NK-92 treated with Interleukin-12 subunit alpha and Interleukin-12 subunit beta, amount 100 ng/mL, for 24 hours (cell line): ENCODE data around the gene PLA2G5.
"Not testable (repeated sequence)": the region's sequence is repeated elsewhere in the genome, so short reads cannot be mapped to it uniquely, and the experiment has no call there.

Source experiments
- DNase-seq: peaks from one replicate; lab custom pipeline; 2025; lab: John Stamatoyannopoulos, UW

Gene PLA2G5

DNA sequence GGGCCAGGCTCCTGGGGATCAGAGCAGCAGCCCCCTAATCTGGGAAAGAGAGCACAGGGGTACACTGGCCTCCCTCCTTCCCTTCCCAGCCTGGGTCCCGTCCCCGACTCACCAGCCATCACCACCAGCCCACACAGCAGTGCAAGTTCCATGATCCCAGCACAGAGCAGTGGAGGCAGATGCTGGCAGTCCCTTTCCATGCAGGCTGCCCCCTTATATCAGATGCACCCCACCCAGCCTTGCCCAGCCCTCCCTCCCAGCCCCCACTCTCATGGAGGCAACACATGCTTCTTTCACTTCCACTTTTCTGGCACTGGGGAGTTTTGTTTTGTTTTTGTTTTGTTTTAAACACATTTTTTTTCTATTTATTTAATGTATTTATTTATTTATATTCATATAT lies 49.4 kb downstream of the PLA2G5 start, which contains the start of gene PLA2G2D:
TSS of gene PLA2G2D (minus strand) at position 190 of the 400 bp plus-strand sequence. CDS start at position 152, 38 bp downstream.
- DNase-seq, result no peak

DNA sequence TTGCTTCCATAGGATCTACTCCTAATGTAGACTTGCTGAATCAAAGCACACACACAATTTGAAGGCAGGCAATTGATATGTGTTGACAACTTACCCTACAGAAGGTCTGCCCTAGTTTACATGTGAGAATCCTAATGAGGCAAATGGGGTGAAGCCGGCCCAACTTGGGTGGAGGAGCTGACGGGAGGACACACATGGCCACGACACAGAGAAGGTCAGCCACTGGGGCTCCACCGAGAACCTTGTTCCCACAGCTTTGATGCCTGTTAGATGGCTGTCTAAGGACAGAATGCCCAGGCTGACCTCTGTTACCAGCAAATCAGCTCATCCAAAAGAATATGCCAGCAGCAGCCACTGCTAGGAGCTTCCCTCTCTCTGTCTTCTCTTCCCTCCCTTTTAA lies 50.8 kb downstream of the PLA2G5 start:
- no peak for DNase-seq

DNA sequence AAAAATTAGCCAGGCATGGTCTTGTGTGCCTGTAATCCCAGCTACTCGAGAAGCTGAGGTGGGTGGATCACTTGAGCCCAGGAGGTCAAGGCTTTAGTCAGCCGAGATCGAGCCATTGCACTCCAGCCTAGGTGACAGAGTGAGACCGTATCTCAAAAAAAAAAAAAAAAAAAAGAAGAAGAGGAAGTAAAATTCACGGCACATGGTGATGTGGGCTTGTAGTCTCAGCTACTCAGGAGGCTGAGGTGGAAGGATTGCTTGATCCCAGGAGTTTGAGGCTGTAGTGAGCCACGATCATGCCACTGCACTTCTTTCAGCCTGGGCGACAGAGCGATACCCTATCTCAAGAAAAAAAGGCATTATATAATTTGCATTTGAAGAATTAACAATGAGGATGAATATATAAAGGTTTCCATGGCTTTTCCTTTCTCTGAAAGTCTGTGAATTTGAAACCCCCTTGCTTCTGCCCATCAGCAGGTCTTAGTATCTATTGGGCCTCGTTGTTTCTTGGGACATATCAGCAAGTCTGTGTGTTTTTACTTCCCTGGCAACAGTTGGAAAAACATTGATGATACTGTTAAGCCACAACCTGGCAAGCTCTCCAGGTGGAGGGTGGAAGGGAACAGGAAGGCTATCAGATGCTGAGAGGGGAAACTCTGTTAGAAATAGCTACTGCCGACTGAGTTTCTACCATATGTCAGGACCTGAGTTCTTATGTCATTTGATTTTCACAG lies 53.9 kb downstream of the PLA2G5 start:
- DNase-seq, result no peak

DNA sequence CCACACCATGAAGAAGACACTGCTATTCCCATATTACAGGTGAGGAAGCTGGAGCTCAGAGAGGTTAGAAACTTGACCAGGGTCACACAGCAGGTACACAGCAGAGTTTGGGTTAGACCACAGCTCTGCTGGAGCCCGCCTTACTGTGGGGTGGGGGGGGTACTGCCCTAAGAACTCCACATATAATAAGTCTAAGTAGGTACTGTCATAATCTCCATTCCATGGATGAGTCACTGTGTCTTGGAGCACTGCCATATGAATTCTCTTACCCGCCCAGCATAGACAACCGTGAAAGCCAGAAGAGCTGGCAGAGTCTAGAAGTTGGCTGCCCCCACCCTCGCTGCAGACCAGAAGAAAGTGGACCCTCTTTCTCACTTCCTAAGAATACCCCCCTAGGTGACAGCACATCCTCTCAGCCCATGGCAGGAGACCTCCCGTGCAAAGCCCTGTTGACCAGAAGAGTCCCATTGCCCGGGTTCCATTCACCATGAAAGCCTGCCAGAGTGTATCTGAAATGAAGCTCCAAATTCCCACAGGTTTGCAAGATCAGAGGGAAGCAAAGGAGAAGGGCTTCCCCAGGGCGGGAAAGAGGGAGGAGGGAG lies 54.6 kb downstream of the PLA2G5 start:
- no peak for DNase-seq

DNA sequence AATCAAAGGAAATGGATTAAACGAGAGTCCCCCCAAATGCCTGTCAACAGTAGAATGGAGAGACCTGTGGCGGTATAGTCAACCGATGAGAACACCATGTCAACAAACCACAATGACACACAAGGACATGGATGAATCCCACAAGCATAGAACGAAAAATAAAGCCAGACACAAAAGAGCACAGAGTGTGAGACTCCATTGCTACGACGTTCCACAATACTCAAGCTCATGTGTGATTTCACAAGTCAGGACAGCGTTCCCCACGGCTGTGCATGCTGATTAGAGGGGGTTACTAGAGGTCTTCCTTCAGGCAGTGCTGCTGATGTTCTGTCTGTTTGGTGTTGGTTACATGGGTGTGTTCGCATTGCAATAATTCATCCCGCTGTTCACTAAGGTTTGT lies 55.1 kb downstream of the PLA2G5 start:
- DNase-seq, result no peak

DNA sequence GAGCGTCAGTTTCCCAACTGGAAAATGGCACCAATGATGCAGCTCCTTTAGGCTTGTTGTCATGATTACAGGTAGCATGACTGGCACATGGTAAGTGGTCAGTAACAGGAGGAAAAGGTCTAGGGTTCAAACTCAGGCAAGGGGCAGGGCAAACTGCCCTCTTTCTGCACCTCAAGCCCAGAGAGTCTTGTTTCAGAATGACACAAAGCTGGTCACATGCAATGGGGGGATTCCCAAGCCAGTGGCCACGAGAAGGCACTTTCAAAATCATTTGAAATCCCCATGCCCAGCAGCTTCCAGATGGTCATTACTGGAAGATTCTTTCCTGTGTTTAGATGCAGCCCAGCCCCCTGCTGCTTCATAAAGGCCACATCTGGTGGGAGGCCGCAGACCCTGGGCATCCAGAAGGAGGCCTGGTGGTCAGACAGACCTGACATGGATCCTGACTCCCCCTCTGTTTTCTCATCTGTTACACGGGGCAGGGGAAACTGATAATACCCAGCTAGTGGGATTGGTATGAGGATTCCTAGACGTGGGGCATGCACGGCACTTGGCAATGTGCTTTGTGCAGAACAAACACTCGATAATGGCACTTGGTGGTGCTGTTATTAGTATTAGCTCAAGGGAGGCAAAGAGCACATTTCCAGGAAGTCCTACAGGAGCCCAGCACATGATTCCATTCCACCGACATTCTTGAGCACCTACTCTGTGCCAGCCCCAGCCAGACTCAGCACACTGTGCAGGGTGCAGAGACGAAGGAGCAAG lies 56.2 kb downstream of the PLA2G5 start:
- no peak for DNase-seq

DNA sequence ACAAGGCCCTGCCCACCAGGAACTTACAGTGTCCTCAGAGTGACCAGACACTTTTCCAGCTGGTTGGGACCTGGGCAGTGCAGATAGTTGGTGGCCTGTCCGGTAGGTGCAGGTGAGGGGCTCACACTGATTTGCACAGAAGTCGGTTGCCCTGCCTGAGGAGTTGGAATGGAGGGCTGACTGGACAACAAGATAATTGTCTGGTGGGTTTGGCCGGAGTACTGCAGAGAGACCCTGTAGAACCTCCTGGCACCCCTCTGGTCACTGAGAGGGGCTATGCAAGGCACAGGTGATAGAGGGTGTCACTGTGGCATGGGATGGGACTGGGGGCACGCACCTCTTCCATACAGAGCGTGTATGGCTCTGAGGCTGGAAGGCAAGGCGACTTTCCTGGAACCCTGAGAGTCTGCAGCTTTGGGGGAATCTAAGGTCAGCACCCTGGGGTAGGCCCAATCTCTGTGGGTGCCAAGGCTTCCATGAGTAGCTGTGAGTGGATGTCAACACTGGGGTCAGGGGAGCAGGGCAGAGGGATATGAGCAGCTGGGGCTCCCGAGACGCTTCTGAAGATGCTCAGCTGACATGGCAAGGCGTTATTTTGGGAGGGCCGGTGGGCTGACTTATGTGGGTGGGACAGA lies 56.9 kb downstream of the PLA2G5 start:
- no peak for DNase-seq

DNA sequence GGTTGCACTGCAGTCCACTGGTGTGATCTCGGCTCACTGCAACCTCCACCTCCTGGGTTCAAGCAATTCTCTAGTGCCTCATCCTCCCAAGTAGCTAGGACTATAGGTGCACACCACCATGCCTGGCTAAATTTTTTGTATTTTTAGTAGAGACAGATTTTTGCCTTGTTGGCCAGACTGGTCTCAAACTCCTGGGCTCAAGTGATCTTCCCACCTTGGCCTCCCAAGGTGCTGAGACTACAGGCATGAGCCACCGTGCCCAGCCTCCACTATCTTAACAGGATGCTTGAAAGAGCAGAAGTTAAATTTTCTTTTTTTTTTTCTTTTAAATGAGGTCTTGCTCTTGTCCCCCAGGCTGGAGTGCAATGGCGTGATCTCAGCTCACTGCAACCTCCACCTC lies 60.5 kb downstream of the PLA2G5 start:
- DNase-seq, result not testable (repeated sequence)

DNA sequence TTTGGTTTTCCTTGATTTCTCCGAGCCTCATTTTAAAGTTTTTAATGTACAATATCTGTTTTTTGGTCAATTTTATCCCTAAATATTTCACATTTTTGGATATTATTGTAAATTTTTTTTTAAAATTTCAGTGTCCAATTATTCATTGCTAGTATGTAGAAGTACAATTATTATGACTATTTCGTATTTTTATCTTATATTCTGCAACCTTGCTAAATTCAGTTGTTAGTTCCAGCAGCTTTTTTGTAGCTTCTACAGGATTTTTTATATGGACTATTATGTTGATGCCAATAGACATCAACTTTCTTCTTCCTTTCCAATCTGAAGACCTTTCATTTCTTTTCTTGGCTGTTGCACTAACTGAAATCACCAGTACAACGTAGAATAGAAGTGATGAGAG lies 65.0 kb downstream of the PLA2G5 start:
- no peak for DNase-seq

DNA sequence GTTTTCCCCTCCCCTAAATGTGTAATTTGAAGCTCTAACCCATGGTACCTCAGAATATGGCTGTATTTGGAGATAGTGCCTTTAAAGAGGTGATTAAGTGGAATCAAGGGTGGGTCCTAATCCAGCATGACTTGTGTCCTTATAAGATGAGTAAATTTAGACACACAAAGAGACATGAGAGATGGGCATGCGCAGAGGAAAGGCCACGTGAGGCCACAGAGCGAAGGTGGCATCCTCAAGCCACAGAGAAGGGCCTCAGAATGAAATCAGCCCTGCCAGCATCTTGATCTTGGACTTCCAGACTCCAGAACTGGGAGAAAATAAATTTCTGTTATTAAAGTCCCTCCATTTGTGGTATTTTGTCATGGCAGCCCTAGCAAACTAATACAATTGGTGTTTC lies 66.3 kb downstream of the PLA2G5 start:
- no peak for DNase-seq

DNA sequence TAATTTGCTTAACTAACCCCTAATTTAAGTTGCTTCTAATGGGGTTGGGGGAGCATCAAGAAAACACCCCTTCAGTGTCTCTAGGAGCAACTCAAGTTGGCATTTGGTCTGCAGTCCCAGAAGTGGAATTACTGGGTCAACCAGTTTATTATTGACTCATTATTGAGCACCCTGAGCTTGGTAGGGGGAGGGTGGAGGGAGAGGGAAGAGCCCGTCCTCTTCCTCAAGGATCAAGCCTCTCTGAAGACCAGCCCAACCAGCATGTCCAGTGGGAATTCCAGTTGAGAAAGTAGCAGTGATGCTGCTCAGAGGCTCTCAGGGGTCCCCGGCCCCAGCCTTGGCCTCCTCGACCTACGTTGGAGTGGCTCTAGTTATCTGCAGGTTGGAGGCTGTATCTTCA lies 67.1 kb downstream of the PLA2G5 start:
- no peak for DNase-seq

DNA sequence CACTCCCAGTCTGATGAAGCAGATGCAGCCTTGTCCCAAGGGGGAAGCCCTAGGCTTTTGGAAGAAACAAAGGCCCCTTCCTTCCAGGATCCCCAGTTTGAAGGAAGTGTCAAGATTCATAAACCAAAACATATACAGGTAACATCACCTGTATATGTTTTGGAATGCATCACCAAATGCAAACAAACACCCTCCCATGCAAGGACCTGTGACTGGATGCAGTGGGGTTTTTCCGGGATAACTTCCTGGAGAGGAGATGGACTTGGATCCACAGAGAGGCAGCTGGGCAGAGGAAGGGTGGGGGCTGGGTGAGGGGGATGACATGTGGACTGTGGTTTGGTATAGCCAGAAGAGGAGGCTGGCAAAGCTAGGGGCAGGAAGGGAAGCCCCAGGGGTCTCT lies 67.6 kb downstream of the PLA2G5 start:
- no peak for DNase-seq

DNA sequence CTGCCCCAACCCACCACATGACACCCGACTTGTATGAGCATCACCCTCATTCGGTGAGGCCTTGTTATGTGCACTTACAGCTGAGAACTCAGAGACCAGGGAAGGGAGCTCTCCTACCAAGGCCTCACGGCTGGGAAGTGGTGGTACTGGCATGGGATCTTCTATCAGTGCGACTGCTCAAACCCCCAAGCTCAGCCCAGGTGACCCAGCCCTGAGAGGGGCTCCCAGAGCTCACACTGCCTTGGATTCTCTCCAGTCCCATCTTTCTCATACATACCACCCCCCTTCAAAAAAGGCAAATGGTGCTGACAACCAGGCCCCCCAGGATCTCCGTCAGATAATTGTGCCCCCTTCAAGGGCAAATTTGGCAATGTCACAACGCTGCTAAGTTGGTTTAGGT lies 68.4 kb downstream of the PLA2G5 start:
- DNase-seq, result no peak

DNA sequence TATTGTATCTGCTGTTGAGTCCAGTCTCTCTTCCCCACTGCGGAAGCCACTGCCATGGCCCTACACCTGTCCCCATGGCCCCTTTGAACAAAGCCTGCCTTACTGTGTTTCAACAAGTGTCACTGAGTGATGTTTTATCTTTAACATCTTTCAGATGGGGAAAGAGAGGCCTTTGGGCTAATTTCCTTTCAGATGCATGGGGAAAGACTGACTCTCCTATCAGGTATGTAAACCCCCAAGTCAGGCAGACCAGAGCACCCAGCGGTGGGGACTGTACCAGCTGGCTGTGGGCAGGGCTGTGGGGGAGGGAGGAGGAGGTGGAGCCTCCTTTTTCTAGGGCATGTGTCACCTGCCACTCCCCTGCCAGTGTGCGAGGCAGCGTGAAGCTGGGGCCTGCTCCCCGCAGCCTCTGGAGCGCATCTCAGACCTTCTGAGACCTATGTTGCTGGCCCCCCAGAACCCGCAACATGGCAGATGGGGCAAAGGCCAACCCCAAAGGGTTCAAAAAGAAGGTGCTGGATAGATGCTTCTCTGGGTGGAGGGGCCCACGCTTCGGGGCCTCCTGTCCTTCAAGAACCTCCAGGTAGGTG lies 69.1 kb downstream of the PLA2G5 start, which contains the start of gene PLA2G2F:
TSS of gene PLA2G2F (plus strand) at position 363 of the 590 bp plus-strand sequence. CDS start at position 468, 105 bp downstream.
- no peak for DNase-seq

DNA sequence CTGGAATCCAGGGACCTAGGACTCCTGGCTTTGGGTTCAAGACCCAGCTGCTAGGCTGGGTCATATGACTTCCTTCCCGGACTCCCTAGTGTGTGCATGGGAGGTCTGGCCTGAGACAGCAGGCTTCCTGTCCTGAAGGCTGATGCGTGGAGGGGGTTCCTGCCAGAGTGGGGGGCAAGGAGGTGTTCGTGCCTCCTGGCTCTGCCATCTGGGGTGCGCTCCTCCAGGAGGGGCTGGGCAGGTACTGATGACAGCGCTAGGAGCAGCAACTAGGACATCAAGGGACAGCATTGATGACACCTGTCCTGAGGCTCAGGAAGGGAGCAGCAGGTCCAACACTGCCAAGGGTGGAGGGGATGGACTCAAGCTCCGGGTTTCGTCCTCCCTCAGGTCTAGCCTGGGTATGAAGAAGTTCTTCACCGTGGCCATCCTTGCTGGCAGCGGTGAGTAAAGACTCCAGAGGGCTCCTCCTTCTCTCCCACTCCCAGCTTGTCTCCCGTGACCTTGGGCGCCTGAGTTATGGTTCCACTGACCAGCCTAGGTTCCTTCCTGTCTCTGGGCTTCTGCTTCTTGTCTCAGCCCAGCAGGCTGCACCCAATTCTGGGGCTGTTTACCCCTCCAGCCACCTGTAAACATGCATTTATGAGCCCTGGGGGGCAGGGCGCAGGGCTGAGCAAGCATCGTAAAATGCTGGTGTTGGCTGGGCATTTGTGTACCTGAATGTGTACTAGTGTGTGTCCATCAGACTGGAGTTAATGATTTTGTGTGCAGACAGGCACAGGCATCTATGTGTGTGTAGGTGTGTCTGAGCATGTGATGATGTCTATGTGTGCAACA lies 70.0 kb downstream of the PLA2G5 start:
- no peak for DNase-seq

DNA sequence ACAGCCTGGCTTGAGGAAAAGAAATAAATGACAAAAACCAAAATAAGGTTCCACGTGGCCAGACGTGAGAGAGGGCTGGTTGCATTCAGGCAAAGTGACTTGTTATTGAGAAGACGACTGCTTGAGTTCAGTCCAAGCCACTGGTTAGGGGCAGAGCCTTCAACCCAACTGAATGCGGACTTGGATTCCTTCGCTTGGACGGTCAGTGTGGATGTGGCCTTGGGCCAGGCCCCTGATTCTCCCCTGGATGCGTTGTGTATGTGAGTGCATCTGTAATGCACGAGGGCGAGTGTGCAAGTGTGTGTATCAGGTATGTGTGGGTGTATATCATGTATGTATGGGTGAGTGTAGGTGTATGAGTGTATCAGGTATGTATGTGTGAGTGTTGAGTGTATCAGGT lies 71.0 kb downstream of the PLA2G5 start:
- DNase-seq, result no peak

DNA sequence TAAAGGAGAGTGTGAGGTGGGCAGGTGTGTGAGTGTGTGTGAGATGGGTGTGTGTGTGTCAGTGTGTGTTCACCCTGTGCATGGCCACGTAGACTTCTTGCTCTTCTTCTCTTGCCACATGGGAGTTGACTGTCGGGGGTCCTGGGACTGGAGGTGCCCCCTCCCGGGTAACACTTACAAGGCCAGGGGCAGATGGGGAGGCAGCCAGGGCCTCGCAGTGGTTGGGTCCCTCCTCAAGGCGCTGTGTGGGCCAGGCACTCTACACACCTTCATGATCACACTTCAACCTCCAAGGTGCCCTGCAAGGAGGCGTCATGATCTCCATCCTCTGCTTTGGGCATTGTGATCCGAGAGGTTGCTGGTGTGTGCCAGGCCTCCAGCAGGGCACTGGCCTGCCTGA lies 71.5 kb downstream of the PLA2G5 start:
- no peak for DNase-seq
